HepG2 (cell line): Measurements from ENCODE around the gene ALG14. TPM values are rescaled to one million over a fixed set of nuclear protein-coding genes. Genes with fewer than 3 reads are reported as not detected.
A peak's percentile ranks its signal among the peaks of the same experiment; 100 is the strongest.

ENCODE experiments used
- BCL6 ChIP-seq: IDR thresholded peaks from 2 replicates; pipeline ENCODE4 v1.6.1; 2016; ENCODE audit warnings: missing genetic modification reagents, missing compliant biosample characterization
- CENPX ChIP-seq: sonication (generic); formaldehyde crosslinking; IDR thresholded peaks from 2 replicates; pipeline ENCODE4 v1.9.0; 2021; ENCODE audit warnings: mild to moderate bottlenecking, missing genetic modification reagents, moderate library complexity
- HOXA3 ChIP-seq: sonication (generic); formaldehyde crosslinking; IDR thresholded peaks from 2 replicates; pipeline ENCODE4 v1.5.0; 2020; ENCODE audit warnings: missing genetic modification reagents
- PAF1 ChIP-seq: IDR thresholded peaks from 2 replicates; pipeline ENCODE4 v1.6.1; 2016; ENCODE audit warnings: missing genetic modification reagents, missing compliant biosample characterization
- SATB2 ChIP-seq: sonication (generic); formaldehyde crosslinking; IDR thresholded peaks from 2 replicates; pipeline ENCODE4 v1.5.0; 2020; ENCODE audit warnings: missing genetic modification reagents
- ZNF121 ChIP-seq: sonication (generic); formaldehyde crosslinking; IDR thresholded peaks from 2 replicates; pipeline ENCODE4 v1.5.0; 2020; ENCODE audit warnings: mild to moderate bottlenecking, missing genetic modification reagents
- ZNF207 ChIP-seq: fragments of 450-650 bp; IDR thresholded peaks from 2 replicates; pipeline ENCODE4 v1.6.1; 2016; ENCODE audit warnings: antibody characterized with exemption, borderline replicate concordance
- ZNF530 ChIP-seq: sonication (generic); formaldehyde crosslinking; IDR thresholded peaks from 2 replicates; pipeline ENCODE4 v1.5.0; 2020; ENCODE audit warnings: low read depth, mild to moderate bottlenecking, missing genetic modification reagents
- ZNF772 ChIP-seq: sonication (generic); formaldehyde crosslinking; IDR thresholded peaks from 2 replicates; pipeline ENCODE4 v1.5.0; 2020; ENCODE audit warnings: mild to moderate bottlenecking, missing genetic modification reagents
- polyA plus RNA-seq, 8 experiments: library from polyadenylated mRNA; depleted of rRNA in 3 of 8; stranded (reverse) in 7 of 8; unstranded in 1 of 8; fragments of >200 nt; fragmentation: Illumina TruSeq in 4 of 8; extraction: Trizol in 4 of 8; gene quantifications; 2 replicates each; pipeline versions ENCODE4 v1.2.1 to v1.2.3, GENCODE V29; 2011 to 2016; ENCODE audit warnings: low read depth in 4 of 8, missing spikeins in 1 of 8, mixed read lengths in 1 of 8; ENCODE audit not compliant: insufficient read depth in 1 of 8
- total RNA-seq, 5 experiments: library from RNA; depleted of rRNA; stranded (reverse); fragments of >200 nt; fragmentation: Illumina TruSeq; extraction: Trizol; gene quantifications; 2 replicates each; pipeline ENCODE4 v1.2.3, GENCODE V29; 2016; ENCODE audit warnings: low read depth in 1 of 5
- TF ChIP-seq, protein P1 (sequence below): sonication (generic); formaldehyde crosslinking; IDR thresholded peaks from 2 replicates; pipeline ENCODE4 v1.5.1; 2020; ENCODE audit warnings: mild to moderate bottlenecking, missing genetic modification reagents, borderline replicate concordance
- TF ChIP-seq, protein P2 (sequence below): sonication (generic); formaldehyde crosslinking; conservative IDR thresholded peaks from 2 replicates; pipeline ENCODE4 v1.4.0; 2020; ENCODE audit warnings: missing genetic modification reagents
- TF ChIP-seq, protein P3 (sequence below): sonication (generic); formaldehyde crosslinking; IDR thresholded peaks from 2 replicates; pipeline ENCODE4 v1.4.0; 2020; ENCODE audit warnings: mild to moderate bottlenecking, missing genetic modification reagents, borderline replicate concordance
- TF ChIP-seq, protein P4 (sequence below): sonication (generic); formaldehyde crosslinking; IDR thresholded peaks from 2 replicates; pipeline ENCODE4 v1.4.0; 2020; ENCODE audit warnings: mild to moderate bottlenecking, missing genetic modification reagents
- TF ChIP-seq, protein P5 (sequence below): sonication (generic); formaldehyde crosslinking; IDR thresholded peaks from 2 replicates; pipeline ENCODE4 v1.4.0; 2020; ENCODE audit warnings: mild to moderate bottlenecking, low read depth, missing genetic modification reagents
- TF ChIP-seq, protein P6 (sequence below): sonication (generic); formaldehyde crosslinking; IDR thresholded peaks from 2 replicates; pipeline ENCODE4 v1.5.0; 2020; ENCODE audit warnings: mild to moderate bottlenecking, missing genetic modification reagents

Gene ALG14
- total and polyA plus RNA-seq, 2 of the 13 experiments (the other 11 are each of a cell fraction or from before 2014, with no cell fraction given): 4.5 to 12.7 TPM

DNA sequence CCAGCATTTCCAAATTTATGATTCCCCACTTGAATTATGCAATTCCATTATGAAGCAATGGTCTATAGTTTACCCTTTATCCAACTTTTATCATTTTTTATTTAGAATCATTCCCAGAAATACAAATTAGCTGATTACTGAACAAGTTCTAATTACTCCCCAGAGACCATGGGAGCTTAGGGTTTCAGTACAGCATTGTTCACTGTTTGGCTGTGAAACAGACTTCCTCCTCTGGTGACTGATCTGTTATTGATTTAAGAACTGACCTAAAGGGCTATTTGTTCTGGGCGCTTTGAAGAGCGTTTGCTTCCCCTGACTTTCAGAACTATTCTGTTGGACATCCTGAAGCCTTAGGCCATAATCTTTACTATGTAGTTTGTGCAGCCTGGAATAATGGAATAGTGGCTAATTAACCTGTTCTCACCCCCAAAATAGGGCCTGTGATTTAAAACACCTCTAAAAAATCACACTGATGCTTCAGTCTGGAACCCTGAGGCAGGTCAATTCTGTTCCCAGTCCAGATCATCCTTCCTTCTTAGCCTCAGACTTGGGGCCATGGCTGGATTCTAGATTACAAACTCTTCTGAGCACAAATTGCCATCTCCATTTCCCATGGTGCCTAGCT, 58.7 kb downstream of the ALG14 start (continued):
- TF ChIP-seq, protein P1, sequence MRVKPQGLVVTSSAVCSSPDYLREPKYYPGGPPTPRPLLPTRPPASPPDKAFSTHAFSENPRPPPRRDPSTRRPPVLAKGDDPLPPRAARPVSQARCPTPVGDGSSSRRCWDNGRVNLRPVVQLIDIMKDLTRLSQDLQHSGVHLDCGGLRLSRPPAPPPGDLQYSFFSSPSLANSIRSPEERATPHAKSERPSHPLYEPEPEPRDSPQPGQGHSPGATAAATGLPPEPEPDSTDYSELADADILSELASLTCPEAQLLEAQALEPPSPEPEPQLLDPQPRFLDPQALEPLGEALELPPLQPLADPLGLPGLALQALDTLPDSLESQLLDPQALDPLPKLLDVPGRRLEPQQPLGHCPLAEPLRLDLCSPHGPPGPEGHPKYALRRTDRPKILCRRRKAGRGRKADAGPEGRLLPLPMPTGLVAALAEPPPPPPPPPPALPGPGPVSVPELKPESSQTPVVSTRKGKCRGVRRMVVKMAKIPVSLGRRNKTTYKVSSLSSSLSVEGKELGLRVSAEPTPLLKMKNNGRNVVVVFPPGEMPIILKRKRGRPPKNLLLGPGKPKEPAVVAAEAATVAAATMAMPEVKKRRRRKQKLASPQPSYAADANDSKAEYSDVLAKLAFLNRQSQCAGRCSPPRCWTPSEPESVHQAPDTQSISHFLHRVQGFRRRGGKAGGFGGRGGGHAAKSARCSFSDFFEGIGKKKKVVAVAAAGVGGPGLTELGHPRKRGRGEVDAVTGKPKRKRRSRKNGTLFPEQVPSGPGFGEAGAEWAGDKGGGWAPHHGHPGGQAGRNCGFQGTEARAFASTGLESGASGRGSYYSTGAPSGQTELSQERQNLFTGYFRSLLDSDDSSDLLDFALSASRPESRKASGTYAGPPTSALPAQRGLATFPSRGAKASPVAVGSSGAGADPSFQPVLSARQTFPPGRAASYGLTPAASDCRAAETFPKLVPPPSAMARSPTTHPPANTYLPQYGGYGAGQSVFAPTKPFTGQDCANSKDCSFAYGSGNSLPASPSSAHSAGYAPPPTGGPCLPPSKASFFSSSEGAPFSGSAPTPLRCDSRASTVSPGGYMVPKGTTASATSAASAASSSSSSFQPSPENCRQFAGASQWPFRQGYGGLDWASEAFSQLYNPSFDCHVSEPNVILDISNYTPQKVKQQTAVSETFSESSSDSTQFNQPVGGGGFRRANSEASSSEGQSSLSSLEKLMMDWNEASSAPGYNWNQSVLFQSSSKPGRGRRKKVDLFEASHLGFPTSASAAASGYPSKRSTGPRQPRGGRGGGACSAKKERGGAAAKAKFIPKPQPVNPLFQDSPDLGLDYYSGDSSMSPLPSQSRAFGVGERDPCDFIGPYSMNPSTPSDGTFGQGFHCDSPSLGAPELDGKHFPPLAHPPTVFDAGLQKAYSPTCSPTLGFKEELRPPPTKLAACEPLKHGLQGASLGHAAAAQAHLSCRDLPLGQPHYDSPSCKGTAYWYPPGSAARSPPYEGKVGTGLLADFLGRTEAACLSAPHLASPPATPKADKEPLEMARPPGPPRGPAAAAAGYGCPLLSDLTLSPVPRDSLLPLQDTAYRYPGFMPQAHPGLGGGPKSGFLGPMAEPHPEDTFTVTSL (CRISPR knock-in tag): peak; percentile 97
- TF ChIP-seq, protein P2, sequence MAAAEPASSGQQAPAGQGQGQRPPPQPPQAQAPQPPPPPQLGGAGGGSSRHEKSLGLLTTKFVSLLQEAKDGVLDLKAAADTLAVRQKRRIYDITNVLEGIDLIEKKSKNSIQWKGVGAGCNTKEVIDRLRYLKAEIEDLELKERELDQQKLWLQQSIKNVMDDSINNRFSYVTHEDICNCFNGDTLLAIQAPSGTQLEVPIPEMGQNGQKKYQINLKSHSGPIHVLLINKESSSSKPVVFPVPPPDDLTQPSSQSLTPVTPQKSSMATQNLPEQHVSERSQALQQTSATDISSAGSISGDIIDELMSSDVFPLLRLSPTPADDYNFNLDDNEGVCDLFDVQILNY (CRISPR knock-in tag): no peak
- TF ChIP-seq, protein P3, sequence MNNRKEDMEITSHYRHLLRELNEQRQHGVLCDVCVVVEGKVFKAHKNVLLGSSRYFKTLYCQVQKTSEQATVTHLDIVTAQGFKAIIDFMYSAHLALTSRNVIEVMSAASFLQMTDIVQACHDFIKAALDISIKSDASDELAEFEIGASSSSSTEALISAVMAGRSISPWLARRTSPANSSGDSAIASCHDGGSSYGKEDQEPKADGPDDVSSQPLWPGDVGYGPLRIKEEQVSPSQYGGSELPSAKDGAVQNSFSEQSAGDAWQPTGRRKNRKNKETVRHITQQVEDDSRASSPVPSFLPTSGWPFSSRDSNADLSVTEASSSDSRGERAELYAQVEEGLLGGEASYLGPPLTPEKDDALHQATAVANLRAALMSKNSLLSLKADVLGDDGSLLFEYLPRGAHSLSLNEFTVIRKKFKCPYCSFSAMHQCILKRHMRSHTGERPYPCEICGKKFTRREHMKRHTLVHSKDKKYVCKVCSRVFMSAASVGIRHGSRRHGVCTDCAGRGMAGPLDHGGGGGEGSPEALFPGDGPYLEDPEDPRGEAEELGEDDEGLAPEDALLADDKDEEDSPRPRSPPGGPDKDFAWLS (CRISPR knock-in tag): no peak
- TF ChIP-seq, protein P4, sequence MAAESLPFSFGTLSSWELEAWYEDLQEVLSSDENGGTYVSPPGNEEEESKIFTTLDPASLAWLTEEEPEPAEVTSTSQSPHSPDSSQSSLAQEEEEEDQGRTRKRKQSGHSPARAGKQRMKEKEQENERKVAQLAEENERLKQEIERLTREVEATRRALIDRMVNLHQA (CRISPR knock-in tag): no peak
- TF ChIP-seq ZNF121 (CRISPR knock-in tag) (no peak), CENPX (CRISPR knock-in tag) (no peak), ZNF530 (no peak), ZNF772 (CRISPR knock-in tag) (no peak), HOXA3 (peak; percentile 42; the same call in 1 of the 2 replicates), SATB2 (CRISPR knock-in tag) (no peak), BCL6 (CRISPR knock-in tag) (peak; percentile 67), PAF1 (CRISPR knock-in tag) (no peak), ZNF207 (no peak)
- TF ChIP-seq, protein P5, sequence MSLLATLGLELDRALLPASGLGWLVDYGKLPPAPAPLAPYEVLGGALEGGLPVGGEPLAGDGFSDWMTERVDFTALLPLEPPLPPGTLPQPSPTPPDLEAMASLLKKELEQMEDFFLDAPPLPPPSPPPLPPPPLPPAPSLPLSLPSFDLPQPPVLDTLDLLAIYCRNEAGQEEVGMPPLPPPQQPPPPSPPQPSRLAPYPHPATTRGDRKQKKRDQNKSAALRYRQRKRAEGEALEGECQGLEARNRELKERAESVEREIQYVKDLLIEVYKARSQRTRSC (CRISPR knock-in tag): no peak
- TF ChIP-seq, protein P6, sequence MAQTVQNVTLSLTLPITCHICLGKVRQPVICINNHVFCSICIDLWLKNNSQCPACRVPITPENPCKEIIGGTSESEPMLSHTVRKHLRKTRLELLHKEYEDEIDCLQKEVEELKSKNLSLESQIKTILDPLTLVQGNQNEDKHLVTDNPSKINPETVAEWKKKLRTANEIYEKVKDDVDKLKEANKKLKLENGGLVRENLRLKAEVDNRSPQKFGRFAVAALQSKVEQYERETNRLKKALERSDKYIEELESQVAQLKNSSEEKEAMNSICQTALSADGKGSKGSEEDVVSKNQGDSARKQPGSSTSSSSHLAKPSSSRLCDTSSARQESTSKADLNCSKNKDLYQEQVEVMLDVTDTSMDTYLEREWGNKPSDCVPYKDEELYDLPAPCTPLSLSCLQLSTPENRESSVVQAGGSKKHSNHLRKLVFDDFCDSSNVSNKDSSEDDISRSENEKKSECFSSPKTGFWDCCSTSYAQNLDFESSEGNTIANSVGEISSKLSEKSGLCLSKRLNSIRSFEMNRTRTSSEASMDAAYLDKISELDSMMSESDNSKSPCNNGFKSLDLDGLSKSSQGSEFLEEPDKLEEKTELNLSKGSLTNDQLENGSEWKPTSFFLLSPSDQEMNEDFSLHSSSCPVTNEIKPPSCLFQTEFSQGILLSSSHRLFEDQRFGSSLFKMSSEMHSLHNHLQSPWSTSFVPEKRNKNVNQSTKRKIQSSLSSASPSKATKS: no peak
